ENCODE measurements around the gene ZNF844.

GRCh38 chr19:12015753-12016116 is 48.8 kb upstream of the ZNF844 start:
- TF ChIP-seq, protein P1, sequence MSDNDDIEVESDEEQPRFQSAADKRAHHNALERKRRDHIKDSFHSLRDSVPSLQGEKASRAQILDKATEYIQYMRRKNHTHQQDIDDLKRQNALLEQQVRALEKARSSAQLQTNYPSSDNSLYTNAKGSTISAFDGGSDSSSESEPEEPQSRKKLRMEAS (IDR thresholded peaks at IDR 0.05; ENCODE audit: low read depth) = no peak
- TF ChIP-seq, protein P2, sequence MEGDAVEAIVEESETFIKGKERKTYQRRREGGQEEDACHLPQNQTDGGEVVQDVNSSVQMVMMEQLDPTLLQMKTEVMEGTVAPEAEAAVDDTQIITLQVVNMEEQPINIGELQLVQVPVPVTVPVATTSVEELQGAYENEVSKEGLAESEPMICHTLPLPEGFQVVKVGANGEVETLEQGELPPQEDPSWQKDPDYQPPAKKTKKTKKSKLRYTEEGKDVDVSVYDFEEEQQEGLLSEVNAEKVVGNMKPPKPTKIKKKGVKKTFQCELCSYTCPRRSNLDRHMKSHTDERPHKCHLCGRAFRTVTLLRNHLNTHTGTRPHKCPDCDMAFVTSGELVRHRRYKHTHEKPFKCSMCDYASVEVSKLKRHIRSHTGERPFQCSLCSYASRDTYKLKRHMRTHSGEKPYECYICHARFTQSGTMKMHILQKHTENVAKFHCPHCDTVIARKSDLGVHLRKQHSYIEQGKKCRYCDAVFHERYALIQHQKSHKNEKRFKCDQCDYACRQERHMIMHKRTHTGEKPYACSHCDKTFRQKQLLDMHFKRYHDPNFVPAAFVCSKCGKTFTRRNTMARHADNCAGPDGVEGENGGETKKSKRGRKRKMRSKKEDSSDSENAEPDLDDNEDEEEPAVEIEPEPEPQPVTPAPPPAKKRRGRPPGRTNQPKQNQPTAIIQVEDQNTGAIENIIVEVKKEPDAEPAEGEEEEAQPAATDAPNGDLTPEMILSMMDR (IDR thresholded peaks at IDR 0.05) = no peak
- no peak for TF ChIP-seq RFX5 (IDR thresholded peaks at IDR 0.05; ENCODE audit: low read length)
